Testis (tissue), 3 donors: ENCODE results near the gene PER1. TPM values are rescaled to one million over a fixed set of nuclear protein-coding genes. Genes with fewer than 3 reads are reported as not detected.

Source experiments
- DNase-seq: peaks from one replicate; pipeline ENCODE4 v3.0.0-alpha.2; 2019
- H3K27ac ChIP-seq, 2 donors: fragments of 200-600 bp; sonication (generic); one replicate each; pipeline ENCODE4 v1.5.1; 2019
- H3K27me3 ChIP-seq: fragments of 200-600 bp; sonication (generic); one replicate; pipeline ENCODE4 v1.5.1; 2019
- H3K36me3 ChIP-seq: fragments of 200-600 bp; sonication (generic); one replicate; pipeline ENCODE4 v1.5.1; 2017; ENCODE audit warnings: low read depth; ENCODE audit errors: missing control alignments
- H3K4me1 ChIP-seq: fragments of 200-600 bp; sonication (generic); one replicate; pipeline ENCODE4 v1.5.1; 2019
- H3K4me3 ChIP-seq, 2 donors: fragments of 200-600 bp; sonication (generic); one replicate each; pipeline ENCODE4 v1.5.1; 2017 to 2019
- H3K9me3 ChIP-seq: fragments of 200-600 bp; sonication (generic); one replicate; pipeline ENCODE4 v1.5.1; 2017
- CTCF ChIP-seq, 3 experiments: fragments of 450-650 bp in 2 of 3; fragments of 200-600 bp in 1 of 3; sonication (generic) in 1 of 3; IDR thresholded peaks; one replicate each; pipeline ENCODE4 v1.5.1; 2016 to 2019; ENCODE audit warnings: antibody characterized with exemption in 3 of 3, mild to moderate bottlenecking in 2 of 3, moderate library complexity in 1 of 3
- POLR2A ChIP-seq: fragments of 450-650 bp; IDR thresholded peaks from one replicate; pipeline ENCODE4 v1.6.1; 2017; ENCODE audit warnings: antibody characterized with exemption, mild to moderate bottlenecking, moderate library complexity
- WGBS, 2 donors: methylation state at CpG; one replicate each; pipeline ENCODE4 v1.1.5; 2018; 5-methylcytosine and 5-hydroxymethylcytosine counted together
- intact Hi-C: fragments of 100-400 bp; cut with DNase I; formaldehyde crosslinking; loops from one replicate; pipeline ENCODE4 v1.15.1; 2023; ENCODE audit warnings: low total_unique reads
- polyA plus RNA-seq: library from polyadenylated mRNA; stranded (reverse); fragments of 350-450 nt; fragmentation: Illumina TruSeq; extraction: RNeasy Lipid Tissue Mini Kit (QIAGEN cat#74804); gene quantifications from one replicate; pipeline ENCODE4 v1.2.3, GENCODE V29; 2014; ENCODE audit warnings: low read depth, low replicate concordance; ENCODE audit not compliant: insufficient read depth
- total RNA-seq, 2 donors: library from RNA; depleted of rRNA; stranded (reverse); fragments of >200 nt; gene quantifications; one replicate each; pipeline ENCODE4 v1.2.3, GENCODE V29; 2016

Gene PER1
- total and polyA plus RNA-seq, 3 donors from 2014 or later = 55.1 to 119 (median 96.0) TPM

- Histone ChIP-seq H3K4me1 (peaks cover 24% of the 10 kb centered on the region), H3K9me3 (no peaks in the 10 kb centered on the region), H3K27me3 (no peaks in the 10 kb centered on the region), H3K4me3 (peak overlapping the region; percentile 74 to 76), H3K36me3 (no peaks in the 10 kb centered on the region), H3K27ac (peak overlapping the region; percentile 96)
- intact Hi-C loops = loop anchor here (5.0 to 10.0 kb wide), 2 partner anchors 36 to 62 kb away; partner anchors contain the start of gene HES7
- 0% methylated on average over 17 to 23 of the region's 23 CpGs for WGBS, 2 donors
- DNase-seq = no peak
- TF ChIP-seq CTCF (IDR thresholded peaks at IDR 0.05) (peak in 2 of 3 experiments; percentile 24 to 51), POLR2A (no peak)
Observed at GRCh38 chr17:8186446-8186786, 34.2 kb upstream of the PER1 start.

GRCh38 chr17:8185582-8186445 lies 33.6 kb upstream of the PER1 start:
- H3K4me1 ChIP-seq = peaks cover 24% of the 10 kb centered on the region
- 0% methylated on average over 20 to 44 of the region's 44 CpGs for WGBS, 2 donors
- DNase-seq = peak; percentile 93
- no peak for TF ChIP-seq POLR2A
- no peak for TF ChIP-seq CTCF (IDR thresholded peaks at IDR 0.05)
- intact Hi-C loops = loop anchor here (5.0 to 10.0 kb wide), 2 partner anchors 36 to 61 kb away; partner anchors contain the start of gene HES7
- H3K36me3 ChIP-seq = no peaks in the 10 kb centered on the region
- no peaks in the 10 kb centered on the region for H3K27me3 ChIP-seq
- peak overlapping the region; percentile 74 to 76 for H3K4me3 ChIP-seq
- peak overlapping the region; percentile 96 for H3K27ac ChIP-seq
- H3K9me3 ChIP-seq = no peaks in the 10 kb centered on the region

GRCh38 chr17:8176998-8177731 lies 25.0 kb upstream of the PER1 start:
- H3K4me3 ChIP-seq = peak overlapping the region in 1 of 2 donors; percentile 57
- DNase-seq = no peak
- intact Hi-C loops = no loop called here
- H3K36me3 ChIP-seq = no peaks in the 10 kb centered on the region
- no peaks in the 10 kb centered on the region for H3K27me3 ChIP-seq
- H3K27ac ChIP-seq = peak overlapping the region; percentile 85 to 89
- TF ChIP-seq CTCF (IDR thresholded peaks at IDR 0.05) (no peak), POLR2A (no peak)
- 39 to 47% methylated on average over 19 of the region's 19 CpGs for WGBS, 2 donors
- no peaks in the 10 kb centered on the region for H3K9me3 ChIP-seq
- H3K4me1 ChIP-seq = peaks cover 23% of the 10 kb centered on the region

- peaks cover 23% of the 10 kb centered on the region for H3K4me1 ChIP-seq
- no peaks in the 10 kb centered on the region for H3K9me3 ChIP-seq
- H3K36me3 ChIP-seq = no peaks in the 10 kb centered on the region
- peak within 1 kb of the TSS; percentile 54 to 57 for H3K4me3 ChIP-seq
- intact Hi-C loops = no loop called here
- TF ChIP-seq CTCF (IDR thresholded peaks at IDR 0.05) = no peak
- TF ChIP-seq POLR2A = no peak
- H3K27ac ChIP-seq = peak within 1 kb of the TSS; percentile 85 to 89
- DNase-seq = peak; percentile 93
- WGBS, 2 donors = 1% methylated on average over 24 to 56 of the region's 56 CpGs
- no peaks in the 10 kb centered on the region for H3K27me3 ChIP-seq
Observed at GRCh38 chr17:8176197-8176940, 24.2 kb upstream of the PER1 start, which contains the start of gene TMEM107. TMEM107 (minus strand) TSS chr17:8176380; CDS start chr17:8176286, 94 bp downstream.
